Subcutaneous adipose tissue (tissue), 4 donors: ENCODE measurements around the gene NCKIPSD. TPM values are rescaled to one million over a fixed set of nuclear protein-coding genes. Genes with fewer than 3 reads are reported as not detected.

Source experiments
- CTCF ChIP-seq: fragments of 450-650 bp; IDR thresholded peaks from one replicate; pipeline ENCODE4 v1.5.1; 2016; ENCODE audit warnings: low read depth, mild to moderate bottlenecking, control low read depth, antibody characterized with exemption, moderate library complexity
- total RNA-seq, 4 donors: library from RNA; depleted of rRNA; stranded (reverse); fragments of >200 nt; gene quantifications; one replicate each; pipeline ENCODE4 v1.1.0, GENCODE V29; 2016

Gene NCKIPSD
- total RNA-seq, 4 donors from 2014 or later, result 20.5 to 49.2 (median 23.8) TPM

GRCh38 chr3:48709051-48709461, 23.3 kb upstream of the NCKIPSD start:
- no peak for TF ChIP-seq CTCF

DNA sequence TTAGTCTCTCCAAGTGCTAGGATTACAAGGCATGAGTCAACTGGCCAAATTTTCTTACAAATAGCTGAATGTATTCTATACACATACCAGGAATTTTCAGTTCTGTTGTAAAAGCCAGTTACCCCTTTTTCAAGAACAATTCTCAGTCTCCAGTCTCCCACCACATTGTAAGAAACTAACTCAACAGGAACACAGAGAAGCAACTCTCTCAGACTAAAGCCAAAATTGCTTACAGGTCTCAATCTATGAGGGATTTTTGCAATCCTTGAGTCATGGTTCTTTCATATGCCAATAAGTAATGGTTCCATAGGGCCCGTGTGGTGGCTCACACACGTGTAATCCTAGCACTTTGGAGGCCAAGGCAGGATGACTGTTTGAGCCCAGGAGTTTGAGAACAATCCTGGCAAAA, 22.8 kb upstream of the NCKIPSD start:
- TF ChIP-seq CTCF, result no peak

GRCh38 chr3:48707157-48707556, 21.4 kb upstream of the NCKIPSD start:
- TF ChIP-seq CTCF, result no peak

DNA sequence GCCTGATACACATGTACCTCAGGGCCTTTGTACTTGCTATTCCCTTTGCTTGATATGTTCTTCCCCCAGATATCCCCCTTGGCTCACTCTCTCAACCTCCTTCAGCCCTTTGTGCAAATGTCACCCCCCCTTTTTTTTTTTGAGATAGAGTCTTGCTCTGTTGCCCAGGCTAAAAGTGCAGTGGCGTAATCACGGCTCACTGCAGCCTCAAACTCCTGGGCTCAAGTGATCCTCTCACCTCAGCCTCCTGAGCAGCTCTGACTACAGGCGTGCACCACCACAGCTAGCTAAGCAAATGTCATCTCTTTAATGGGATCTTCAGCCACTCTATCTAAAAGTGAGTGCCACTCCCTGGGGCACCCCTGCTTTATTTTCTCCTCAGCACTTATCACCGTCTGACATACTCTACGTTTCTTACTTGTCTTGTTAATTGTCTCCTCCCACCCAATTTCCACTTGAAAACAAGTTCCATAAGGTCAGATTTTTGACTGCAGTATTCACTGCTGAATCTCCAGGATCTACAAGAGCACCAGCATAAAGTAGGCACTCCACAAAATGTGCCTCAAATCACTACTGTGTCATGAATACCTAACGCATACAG, 16.7 kb upstream of the NCKIPSD start:
- no peak for TF ChIP-seq CTCF

DNA sequence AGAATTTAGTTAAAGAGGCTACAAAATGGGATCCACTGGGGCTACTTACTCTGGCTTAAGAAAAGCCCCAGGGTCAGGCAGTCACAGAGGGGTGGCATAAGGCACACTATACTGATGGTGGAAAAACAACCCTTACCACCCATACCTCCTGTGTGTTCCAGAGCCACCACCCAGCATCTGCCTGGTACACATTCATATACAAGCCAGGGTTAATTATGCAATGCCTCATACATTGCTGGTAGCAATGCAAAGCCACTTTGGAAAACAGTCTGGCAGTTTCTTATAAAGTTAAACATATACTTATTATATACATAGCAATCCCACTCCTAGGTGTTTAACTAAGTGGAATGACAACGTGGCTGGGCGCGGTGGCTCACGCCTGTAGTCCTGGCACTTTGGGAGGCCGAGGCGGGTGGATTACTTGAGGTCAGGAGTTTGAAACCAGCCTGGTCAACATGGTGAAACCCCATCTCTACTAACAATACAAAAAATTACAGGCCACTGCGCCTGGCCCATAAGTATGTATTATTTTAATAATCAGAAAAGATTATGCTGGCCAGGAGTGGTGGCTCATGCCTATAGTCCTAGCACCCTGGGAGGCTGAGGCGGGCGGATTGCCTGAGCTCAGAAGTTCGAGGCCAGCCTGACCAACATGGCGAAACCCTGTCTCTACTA, 15.2 kb upstream of the NCKIPSD start:
- TF ChIP-seq CTCF, result no peak

GRCh38 chr3:48698891-48699290, 13.2 kb upstream of the NCKIPSD start:
- TF ChIP-seq CTCF, result no peak

GRCh38 chr3:48697952-48698351, 12.2 kb upstream of the NCKIPSD start:
- TF ChIP-seq CTCF, result no peak
